Breast epithelium (tissue), 3 donors: Measurements from ENCODE around the gene CFDP1.

ENCODE experiments used
- POLR2A ChIP-seq: fragments of 450-650 bp; IDR thresholded peaks from one replicate; pipeline ENCODE4 v1.6.1; 2016; ENCODE audit warnings: antibody characterized with exemption, mild to moderate bottlenecking, moderate library complexity
- POLR2AphosphoS5 ChIP-seq, 3 donors: sonication (generic); formaldehyde crosslinking; IDR thresholded peaks; one replicate each; pipeline ENCODE4 v1.6.1; 2017; ENCODE audit warnings: antibody characterized with exemption in 3 of 3
- TF ChIP-seq, protein P1 (sequence below), 3 donors: fragments of 450-650 bp; IDR thresholded peaks; one replicate each; pipeline ENCODE4 v1.5.1; 2016 to 2017; ENCODE audit warnings: antibody characterized with exemption in 3 of 3, mild to moderate bottlenecking in 3 of 3, moderate library complexity in 3 of 3

DNA sequence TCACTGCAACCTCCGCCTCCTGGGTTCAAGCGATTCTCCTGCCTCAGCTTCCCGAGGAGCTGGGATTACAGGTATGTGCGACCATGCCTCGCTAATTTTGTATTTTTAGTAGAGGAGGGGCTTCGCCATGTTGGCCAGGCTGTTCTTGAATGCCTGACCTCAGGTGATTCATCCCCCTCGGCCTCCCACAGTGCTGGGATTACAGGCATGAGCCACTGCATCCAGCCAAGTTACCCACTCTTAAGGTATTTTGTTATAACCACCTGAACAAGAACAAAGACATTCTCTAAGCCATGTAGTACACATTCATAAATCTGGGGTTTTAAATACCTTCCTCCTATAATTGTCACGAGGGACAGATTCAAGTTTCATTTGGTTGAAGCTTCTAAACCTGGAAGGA, 43.5 kb upstream of the CFDP1 start:
- TF ChIP-seq POLR2A (no peak), POLR2AphosphoS5 (IDR thresholded peaks at IDR 0.05) (no peak)
- TF ChIP-seq, protein P1, sequence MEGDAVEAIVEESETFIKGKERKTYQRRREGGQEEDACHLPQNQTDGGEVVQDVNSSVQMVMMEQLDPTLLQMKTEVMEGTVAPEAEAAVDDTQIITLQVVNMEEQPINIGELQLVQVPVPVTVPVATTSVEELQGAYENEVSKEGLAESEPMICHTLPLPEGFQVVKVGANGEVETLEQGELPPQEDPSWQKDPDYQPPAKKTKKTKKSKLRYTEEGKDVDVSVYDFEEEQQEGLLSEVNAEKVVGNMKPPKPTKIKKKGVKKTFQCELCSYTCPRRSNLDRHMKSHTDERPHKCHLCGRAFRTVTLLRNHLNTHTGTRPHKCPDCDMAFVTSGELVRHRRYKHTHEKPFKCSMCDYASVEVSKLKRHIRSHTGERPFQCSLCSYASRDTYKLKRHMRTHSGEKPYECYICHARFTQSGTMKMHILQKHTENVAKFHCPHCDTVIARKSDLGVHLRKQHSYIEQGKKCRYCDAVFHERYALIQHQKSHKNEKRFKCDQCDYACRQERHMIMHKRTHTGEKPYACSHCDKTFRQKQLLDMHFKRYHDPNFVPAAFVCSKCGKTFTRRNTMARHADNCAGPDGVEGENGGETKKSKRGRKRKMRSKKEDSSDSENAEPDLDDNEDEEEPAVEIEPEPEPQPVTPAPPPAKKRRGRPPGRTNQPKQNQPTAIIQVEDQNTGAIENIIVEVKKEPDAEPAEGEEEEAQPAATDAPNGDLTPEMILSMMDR (IDR thresholded peaks at IDR 0.05), result no peak
